ENCODE measurements around the gene ELP4. TPM values are rescaled to one million over a fixed set of nuclear protein-coding genes. Genes with fewer than 3 reads are reported as not detected.

ELP4 gene
- total RNA-seq, 1 donor from 2014 or later = 8.6 TPM

DNA sequence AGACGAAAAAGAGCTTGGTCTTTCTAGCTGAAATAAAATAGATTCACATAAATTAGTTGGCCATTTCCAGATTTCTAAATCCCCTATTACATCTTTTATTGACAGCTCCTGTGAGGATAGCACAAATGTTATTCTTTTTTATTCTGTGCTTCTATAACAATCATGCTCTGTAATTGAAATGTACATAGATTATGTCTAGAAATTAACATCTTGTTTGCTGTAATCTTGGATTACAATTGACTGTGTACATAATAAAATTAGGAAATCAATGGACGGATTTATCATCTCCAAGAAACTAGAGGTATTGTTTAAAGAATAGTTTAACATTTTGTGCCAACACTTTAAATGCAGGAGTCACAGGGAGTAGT is 31.4 kb upstream of the ELP4 start:
- peaks cover 2% of the 10 kb centered on the region for H3K4me1 Mint-ChIP-seq (ENCODE audit: low read depth)
- H3K27me3 Mint-ChIP-seq (ENCODE audit: low read depth) = no peaks in the 10 kb centered on the region
- TF ChIP-seq, protein P1, sequence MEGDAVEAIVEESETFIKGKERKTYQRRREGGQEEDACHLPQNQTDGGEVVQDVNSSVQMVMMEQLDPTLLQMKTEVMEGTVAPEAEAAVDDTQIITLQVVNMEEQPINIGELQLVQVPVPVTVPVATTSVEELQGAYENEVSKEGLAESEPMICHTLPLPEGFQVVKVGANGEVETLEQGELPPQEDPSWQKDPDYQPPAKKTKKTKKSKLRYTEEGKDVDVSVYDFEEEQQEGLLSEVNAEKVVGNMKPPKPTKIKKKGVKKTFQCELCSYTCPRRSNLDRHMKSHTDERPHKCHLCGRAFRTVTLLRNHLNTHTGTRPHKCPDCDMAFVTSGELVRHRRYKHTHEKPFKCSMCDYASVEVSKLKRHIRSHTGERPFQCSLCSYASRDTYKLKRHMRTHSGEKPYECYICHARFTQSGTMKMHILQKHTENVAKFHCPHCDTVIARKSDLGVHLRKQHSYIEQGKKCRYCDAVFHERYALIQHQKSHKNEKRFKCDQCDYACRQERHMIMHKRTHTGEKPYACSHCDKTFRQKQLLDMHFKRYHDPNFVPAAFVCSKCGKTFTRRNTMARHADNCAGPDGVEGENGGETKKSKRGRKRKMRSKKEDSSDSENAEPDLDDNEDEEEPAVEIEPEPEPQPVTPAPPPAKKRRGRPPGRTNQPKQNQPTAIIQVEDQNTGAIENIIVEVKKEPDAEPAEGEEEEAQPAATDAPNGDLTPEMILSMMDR (IDR thresholded peaks at IDR 0.05) = no peak
- no peak overlapping the region for H3K4me3 Mint-ChIP-seq (ENCODE audit: unreplicated experiment)
- no peak overlapping the region for H3K27ac Mint-ChIP-seq (ENCODE audit: unreplicated experiment)
- DNase-seq (ENCODE audit: low spot score) = no peak
- H3K9me3 Mint-ChIP-seq (ENCODE audit: low read depth) = no peaks in the 10 kb centered on the region
- no peaks in the 10 kb centered on the region for H3K36me3 Mint-ChIP-seq (ENCODE audit: low read depth)

DNA sequence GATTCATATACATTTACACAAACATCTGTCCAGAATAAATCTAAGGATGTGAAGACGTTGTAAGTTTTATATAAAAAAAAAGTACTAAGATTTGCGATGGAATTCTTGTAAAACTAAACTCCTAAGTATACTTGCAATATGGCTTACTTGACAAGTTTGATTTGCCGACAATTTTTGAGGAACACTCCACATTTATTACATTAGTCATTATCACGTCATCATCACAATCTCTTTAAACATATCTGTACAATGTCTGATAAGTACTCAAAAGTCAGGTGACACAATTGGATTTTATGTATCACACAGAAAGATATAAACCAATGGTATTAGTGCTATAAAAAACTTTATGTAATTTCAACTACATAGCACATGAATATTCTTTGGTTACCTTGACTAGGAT is 30.5 kb upstream of the ELP4 start:
- Mint-ChIP-seq H3K4me3 (ENCODE audit: unreplicated experiment) (no peak overlapping the region), H3K36me3 (ENCODE audit: low read depth) (no peaks in the 10 kb centered on the region), H3K27ac (ENCODE audit: unreplicated experiment) (no peak overlapping the region), H3K9me3 (ENCODE audit: low read depth) (no peaks in the 10 kb centered on the region), H3K27me3 (ENCODE audit: low read depth) (no peaks in the 10 kb centered on the region), H3K4me1 (ENCODE audit: low read depth) (peaks cover 2% of the 10 kb centered on the region)
- TF ChIP-seq, protein P1 (IDR thresholded peaks at IDR 0.05) = no peak
- DNase-seq (ENCODE audit: low spot score) = no peak

GRCh38 chr11:31480930-31481329 is 28.6 kb upstream of the ELP4 start:
- H3K36me3 Mint-ChIP-seq (ENCODE audit: low read depth) = no peaks in the 10 kb centered on the region
- TF ChIP-seq, protein P1 (IDR thresholded peaks at IDR 0.05) = no peak
- H3K4me1 Mint-ChIP-seq (ENCODE audit: low read depth) = peaks cover 2% of the 10 kb centered on the region
- DNase-seq (ENCODE audit: low spot score) = no peak
- no peaks in the 10 kb centered on the region for H3K9me3 Mint-ChIP-seq (ENCODE audit: low read depth)
- no peaks in the 10 kb centered on the region for H3K27me3 Mint-ChIP-seq (ENCODE audit: low read depth)
- no peak overlapping the region for H3K4me3 Mint-ChIP-seq (ENCODE audit: unreplicated experiment)
- H3K27ac Mint-ChIP-seq (ENCODE audit: unreplicated experiment) = no peak overlapping the region

DNA sequence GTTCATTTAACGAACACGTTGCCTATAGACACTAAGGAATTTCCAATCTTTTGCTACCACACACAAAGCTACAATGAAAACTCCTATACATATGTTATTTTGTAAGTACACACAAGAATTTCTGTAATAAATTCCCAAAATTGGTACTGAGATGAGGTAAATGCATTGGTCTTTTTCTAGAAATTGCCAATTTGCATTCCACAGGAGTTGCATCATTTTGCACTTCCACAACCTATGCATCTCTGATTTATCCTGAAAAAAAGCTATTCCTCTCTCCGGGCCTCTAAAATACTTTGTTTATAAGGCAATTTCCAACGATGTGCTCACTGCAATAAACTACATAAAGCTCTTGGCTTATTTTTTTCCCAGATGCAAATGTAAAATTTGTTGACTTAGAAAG is 25.1 kb upstream of the ELP4 start:
- DNase-seq (ENCODE audit: low spot score) = no peak
- Mint-ChIP-seq H3K4me3 (ENCODE audit: unreplicated experiment) (no peak overlapping the region), H3K4me1 (ENCODE audit: low read depth) (peaks cover 2% of the 10 kb centered on the region), H3K9me3 (ENCODE audit: low read depth) (no peaks in the 10 kb centered on the region), H3K27me3 (ENCODE audit: low read depth) (no peaks in the 10 kb centered on the region), H3K27ac (ENCODE audit: unreplicated experiment) (no peak overlapping the region), H3K36me3 (ENCODE audit: low read depth) (no peaks in the 10 kb centered on the region)
- TF ChIP-seq, protein P1 (IDR thresholded peaks at IDR 0.05) = no peak

- Mint-ChIP-seq H3K36me3 (ENCODE audit: low read depth) (no peaks in the 10 kb centered on the region), H3K27me3 (ENCODE audit: low read depth) (no peaks in the 10 kb centered on the region), H3K9me3 (ENCODE audit: low read depth) (no peaks in the 10 kb centered on the region), H3K27ac (ENCODE audit: unreplicated experiment) (no peak overlapping the region), H3K4me3 (ENCODE audit: unreplicated experiment) (no peak overlapping the region), H3K4me1 (ENCODE audit: low read depth) (peaks cover 16% of the 10 kb centered on the region)
- DNase-seq (ENCODE audit: low spot score) = no peak
- TF ChIP-seq, protein P1 (IDR thresholded peaks at IDR 0.05) = peak; percentile 84
Measured at GRCh38 chr11:31487848-31488247, 21.7 kb upstream of the ELP4 start.
